Myometrial cell (primary cell): ENCODE results near the gene CELA3A. TPM values are rescaled to one million over a fixed set of nuclear protein-coding genes. Genes with fewer than 3 reads are reported as not detected.

ENCODE experiments used
- total RNA-seq: library from RNA; depleted of rRNA; stranded (reverse); fragments of >200 nt; gene quantifications from 2 replicates; pipeline ENCODE4 v1.2.3, GENCODE V29; 2015

CELA3A gene, protein sequence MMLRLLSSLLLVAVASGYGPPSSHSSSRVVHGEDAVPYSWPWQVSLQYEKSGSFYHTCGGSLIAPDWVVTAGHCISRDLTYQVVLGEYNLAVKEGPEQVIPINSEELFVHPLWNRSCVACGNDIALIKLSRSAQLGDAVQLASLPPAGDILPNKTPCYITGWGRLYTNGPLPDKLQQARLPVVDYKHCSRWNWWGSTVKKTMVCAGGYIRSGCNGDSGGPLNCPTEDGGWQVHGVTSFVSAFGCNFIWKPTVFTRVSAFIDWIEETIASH
- total RNA-seq, result not detected in 2 replicates

DNA sequence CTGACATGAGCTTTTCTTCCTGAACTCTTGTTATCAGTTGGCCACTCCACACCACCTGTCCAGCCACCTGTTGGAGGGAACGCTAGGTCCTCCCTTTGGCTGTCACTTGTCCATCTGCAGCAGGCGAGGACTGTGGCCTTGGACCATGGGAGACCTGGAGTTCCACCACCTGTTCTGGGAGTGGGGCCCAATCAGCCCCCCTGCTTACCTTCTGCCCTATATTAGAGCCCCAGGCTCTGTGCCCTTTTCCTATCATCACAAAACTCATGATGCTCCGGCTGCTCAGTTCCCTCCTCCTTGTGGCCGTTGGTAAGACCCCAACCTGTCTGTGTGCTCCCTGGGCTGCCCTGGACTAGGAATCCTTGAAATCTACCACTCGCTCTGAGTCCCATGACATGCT lies at the start of gene CELA3A:
Gene CELA3A, plus strand, starts transcription at position 249 of the 400 bp plus-strand sequence. Its CDS starts 18 bp downstream, at position 267.

DNA sequence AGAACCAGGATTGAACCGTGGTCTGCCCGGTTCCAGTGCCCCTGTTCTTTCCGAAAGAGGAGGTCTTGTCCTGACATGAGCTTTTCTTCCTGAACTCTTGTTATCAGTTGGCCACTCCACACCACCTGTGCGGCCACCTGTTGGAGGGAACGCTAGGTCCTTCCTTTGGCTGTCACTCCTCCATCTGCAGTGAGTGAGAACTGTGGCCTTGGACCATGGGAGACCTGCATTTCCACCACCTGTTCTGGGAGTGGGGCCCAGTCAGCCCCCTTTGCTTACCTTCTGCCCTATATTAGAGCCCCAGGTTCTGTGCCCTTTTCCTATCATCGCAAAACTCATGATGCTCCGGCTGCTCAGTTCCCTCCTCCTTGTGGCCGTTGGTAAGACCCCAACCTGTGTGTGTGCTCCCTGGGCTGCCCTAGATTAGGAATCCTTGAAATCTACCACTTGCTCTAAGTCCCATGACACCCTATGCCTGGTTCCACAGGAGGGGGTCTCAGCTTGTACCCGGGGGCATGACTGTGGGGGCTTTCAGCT lies 24.7 kb upstream of the CELA3A start, which contains the start of gene CELA3B:
Gene CELA3B, plus strand, starts transcription at position 320 of the 537 bp plus-strand sequence. Its CDS starts 18 bp downstream, at position 338.

DNA sequence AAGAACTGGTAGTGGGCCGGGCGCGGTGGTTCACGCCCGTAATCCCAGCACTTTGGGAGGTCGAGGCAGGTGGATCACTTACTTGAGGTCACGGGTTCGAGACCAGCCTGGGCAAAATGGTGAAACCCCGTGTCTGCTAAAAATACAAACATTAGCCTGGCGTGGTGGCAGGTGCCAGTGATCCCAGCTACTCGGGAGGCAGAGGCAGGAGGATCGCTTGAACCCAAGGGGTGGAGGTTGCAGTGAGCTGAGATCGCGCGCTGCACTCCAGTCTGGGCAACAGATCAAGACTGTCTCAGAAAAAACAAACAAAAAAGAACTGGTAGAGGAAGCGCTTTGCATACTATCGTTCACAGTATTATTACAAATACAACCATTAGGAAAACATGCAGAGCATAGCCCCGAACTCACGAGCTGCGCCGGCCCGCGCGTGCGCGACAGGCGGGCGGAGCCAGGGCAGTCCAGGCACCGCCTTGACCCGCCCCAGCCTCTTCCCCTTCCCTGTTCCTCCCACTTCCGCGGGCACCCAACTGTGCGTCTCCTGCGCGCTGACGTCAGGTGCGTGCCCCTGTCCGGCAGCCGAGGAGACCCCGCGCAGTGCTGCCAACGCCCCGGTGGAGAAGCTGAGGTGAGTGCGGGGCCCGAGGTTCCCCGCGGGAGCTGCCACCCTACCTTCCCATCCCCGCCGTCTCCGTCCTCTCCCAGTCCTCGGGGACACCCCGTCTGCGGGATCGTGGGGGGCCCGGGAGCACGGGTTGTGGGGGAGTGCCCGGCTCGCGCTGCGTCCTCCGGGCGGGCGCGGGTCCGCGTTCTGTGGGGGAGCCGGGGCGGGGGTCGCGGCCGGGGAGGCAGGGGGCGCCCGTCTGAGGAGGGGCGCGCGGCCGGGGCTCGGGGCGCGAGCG lies 50.9 kb downstream of the CELA3A start, which contains the start of gene CDC42:
Gene CDC42, plus strand, starts transcription at position 595 of the 902 bp plus-strand sequence. CDS start 25,770 bp downstream, outside the sequence.

Other genes starting within 250 kb of the CELA3A start
- 22.8 and 23.7 TPM in 2 replicates for gene USP48, start 218.5 kb upstream of the CELA3A start, total RNA-seq
- gene LDLRAD2, start 189.4 kb upstream of the CELA3A start, total RNA-seq, result under 0.01 TPM in 1 of 2 replicates, not detected in the other
- gene HSPG2, start 64.3 kb upstream of the CELA3A start, total RNA-seq, result 92.8 and 107 TPM in 2 replicates
- gene CELA3B, start 24.6 kb upstream of the CELA3A start, total RNA-seq, result not detected in 2 replicates
- gene CDC42, start 51.1 kb downstream of the CELA3A start, total RNA-seq, result 363 and 392 TPM in 2 replicates
- gene WNT4, start 141.4 kb downstream of the CELA3A start, total RNA-seq, result 0.18 TPM in 1 of 2 replicates, not detected in the other